K562 (cell line): ENCODE measurements around the gene MAN2A1. TPM values are rescaled to one million over a fixed set of nuclear protein-coding genes. Genes with fewer than 3 reads are reported as not detected.

ENCODE experiments used
- ATAC-seq: fragments of 200-7000 bp; cut with Tn5 transposase; 3 replicates; pipeline ENCODE4 v1.9.1; 2020; ENCODE audit warnings: moderate library complexity
- BruUV-seq: library from RNA; stranded (reverse); fragments of 400-500 nt; replicated peaks from 2 replicates; lab custom pipeline; 2021; lab: Mats Ljungman, UMichigan
- CTCF ChIA-PET: fragments of 300-600 bp; formaldehyde crosslinking; extraction: SDS; loops from one replicate; lab custom pipeline; 2021; ENCODE audit warnings: low intra/inter-chr PET ratio; lab: Yijun Ruan, JAX
- POLR2A ChIA-PET: fragments of 300-600, 350-650 bp; sonication (Branson Sonifier 250); formaldehyde crosslinking; extraction: SDS; loops from one replicate; lab custom pipeline; 2021; ENCODE audit warnings: antibody characterized with exemption, inconsistent platforms; lab: Yijun Ruan, JAX
- DNase-seq, 4 experiments: peaks; one replicate each; pipeline versions ENCODE4 v3.0.0 to v3.0.0-alpha.2; 2011 to 2018; ENCODE audit warnings: low spot score in 3 of 4, mixed read lengths in 3 of 4; ENCODE audit errors: extremely low read depth in 1 of 4
- FAIRE-seq: peaks from 2 replicates; lab custom pipeline; 2011; peaks lifted over from hg19 to GRCh38; lab: Jason Lieb, UNC
- H2AFZ ChIP-seq: 2 replicates; pipeline ENCODE4 v1.6.0; 2011; ENCODE audit warnings: low read depth, low read length, control low read depth, inconsistent platforms
- H3K27ac ChIP-seq: fragments of 200-600 bp; 3 replicates; pipeline ENCODE4 v1.8.0; 2011; ENCODE audit warnings: low read depth, mild to moderate bottlenecking, control low read depth, inconsistent platforms, low read length, moderate library complexity, mixed read lengths; ENCODE audit errors: extremely low read depth
- H3K27me3 ChIP-seq, 2 experiments: fragments of 300-600 bp in 1 of 2; 2 replicates in 1 of 2; 3 replicates in 1 of 2; pipeline versions ENCODE4 v1.6.0 to v1.8.0; 2011; ENCODE audit warnings: inconsistent platforms in 2 of 2, low read length in 2 of 2, mild to moderate bottlenecking in 1 of 2, mixed read lengths in 1 of 2, moderate library complexity in 1 of 2; ENCODE audit not compliant: control insufficient read depth in 2 of 2, insufficient read depth in 2 of 2
- H3K36me3 ChIP-seq: fragments of 300-600 bp; 3 replicates; pipeline ENCODE4 v1.8.0; 2011; ENCODE audit warnings: mild to moderate bottlenecking, low read length, inconsistent platforms; ENCODE audit not compliant: control insufficient read depth, insufficient read depth
- H3K4me1 ChIP-seq, 2 experiments: fragments of 200-600 bp in 1 of 2; replicated peaks in 1 of 2; 2 replicates in 1 of 2; 3 replicates in 1 of 2; pipeline versions ENCODE4 v1.5.1 to v1.8.0; 2011; ENCODE audit warnings: inconsistent platforms in 2 of 2, low read length in 2 of 2, mild to moderate bottlenecking in 1 of 2, mixed read lengths in 1 of 2, moderate library complexity in 1 of 2; ENCODE audit not compliant: control insufficient read depth in 2 of 2, insufficient read depth in 2 of 2
- H3K4me2 ChIP-seq: 2 replicates; pipeline ENCODE4 v1.6.1; 2011; ENCODE audit warnings: low read length, control low read depth, inconsistent platforms, mixed read lengths; ENCODE audit not compliant: insufficient read depth
- H3K4me3 ChIP-seq: fragments of 200-600 bp; sonication (generic), shearing (Covaris generic); 2 replicates; pipeline ENCODE4 v1.5.1; 2016; ENCODE audit warnings: control low read depth, inconsistent platforms
- H3K79me2 ChIP-seq: fragments of 200-600 bp; 3 replicates; pipeline ENCODE4 v1.8.0; 2011; ENCODE audit warnings: low read length, inconsistent platforms; ENCODE audit not compliant: control insufficient read depth, insufficient read depth
- H3K9ac ChIP-seq, 2 experiments: 2 replicates each; pipeline versions ENCODE4 v1.6.0 to v1.6.1; 2011; ENCODE audit warnings: low read depth in 2 of 2, low read length in 2 of 2, control low read depth in 1 of 2, inconsistent platforms in 1 of 2, mild to moderate bottlenecking in 1 of 2, mixed read lengths in 1 of 2; ENCODE audit not compliant: insufficient read depth in 1 of 2
- H3K9me1 ChIP-seq: one replicate; pipeline ENCODE4 v1.6.0; 2011; ENCODE audit warnings: inconsistent platforms, mild to moderate bottlenecking, low read length, moderate library complexity; ENCODE audit not compliant: control insufficient read depth, insufficient read depth
- H3K9me3 ChIP-seq: replicated peaks from 2 replicates; pipeline ENCODE4 v1.5.1; 2011; ENCODE audit warnings: low read depth, low read length, inconsistent platforms; ENCODE audit not compliant: control insufficient read depth, insufficient read depth
- H4K20me1 ChIP-seq: replicated peaks from 2 replicates; pipeline ENCODE4 v1.6.1; 2011; ENCODE audit warnings: low read length, inconsistent platforms, mixed read lengths; ENCODE audit not compliant: control insufficient read depth, insufficient read depth
- AFF1 ChIP-seq, 2 experiments: fragments of 450-650 bp; IDR thresholded peaks; 2 replicates each; pipeline ENCODE4 v1.6.1; 2018; ENCODE audit warnings: mild to moderate bottlenecking in 2 of 2, low read depth in 1 of 2; ENCODE audit not compliant: partially characterized antibody in 2 of 2
- TBL1XR1 ChIP-seq, 2 experiments: IDR thresholded peaks; 2 replicates each; pipeline ENCODE4 v1.6.1; 2012; ENCODE audit warnings: improper control_type of control experiment in 2 of 2, low read length in 2 of 2, mild to moderate bottlenecking in 1 of 2
- WGBS: fragments of 100-300 bp; shearing (Covaris generic); methylation state at CpG from one replicate; pipeline ENCODE4 v1.1.6; 2016; ENCODE audit warnings: low coverage, mixed read lengths; ENCODE audit not compliant: insufficient coverage; ENCODE audit errors: missing lambda C conversion rate; 5-methylcytosine and 5-hydroxymethylcytosine counted together
- in situ Hi-C: fragments of 300-500 bp; cut with MboI; formaldehyde crosslinking; loops from 4 replicates; pipeline ENCODE4 v1.15.0; 2018; ENCODE audit warnings: inconsistent platforms, mixed read lengths
- intact Hi-C: fragments of 100-400 bp; cut with micrococcal nuclease; formaldehyde crosslinking; loops from 2 replicates; pipeline ENCODE4 v1.14.2; 2022
- polyA plus RNA-seq, 8 experiments: library from polyadenylated mRNA; depleted of rRNA in 4 of 8; stranded (reverse) in 5 of 8; unstranded in 3 of 8; fragments of >200 nt; fragmentation: Nextera tagmentation in 2 of 8; fragmentation: Illumina TruSeq in 1 of 8; extraction: Ambion mirVana in 2 of 8; extraction: Trizol in 1 of 8; gene quantifications; 2 replicates each; pipeline versions ENCODE4 v1.2.1 to v1.2.3, GENCODE V29; 2011 to 2014; ENCODE audit warnings: inconsistent platforms in 1 of 8, missing spikeins in 1 of 8
- total RNA-seq, 7 experiments: library from RNA; depleted of rRNA in 6 of 7; stranded (reverse); fragments of >200 nt in 6 of 7; fragmentation: Illumina TruSeq in 2 of 7; extraction: Trizol in 2 of 7; gene quantifications; 2 replicates each; pipeline versions ENCODE4 v1.2.1 to v1.2.3, GENCODE V29; 2011 to 2021; ENCODE audit warnings: low replicate concordance in 1 of 7

MAN2A1 gene
- total and polyA plus RNA-seq, 9 of the 15 experiments (the other 6 are each of a cell fraction or from before 2014, with no cell fraction given): 5.2 to 32.0 (median 19.8) TPM

DNA sequence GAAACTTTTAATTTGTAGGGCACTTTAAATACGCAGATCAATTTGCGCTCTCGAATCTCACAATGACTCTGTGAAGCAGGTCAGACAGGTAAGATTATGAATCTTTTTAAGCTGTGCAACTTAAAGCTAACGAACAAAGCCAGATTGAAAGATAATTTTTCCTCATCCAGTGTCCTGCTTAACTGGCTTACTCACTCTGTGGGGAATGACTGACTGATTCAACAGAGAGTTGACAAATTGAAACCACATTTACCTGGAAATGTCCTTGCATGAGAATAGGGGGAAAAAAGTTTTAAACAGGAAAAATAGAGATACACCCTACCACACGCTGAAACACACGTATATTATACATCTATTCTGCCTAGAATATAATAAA is 187.9 kb downstream of the MAN2A1 start:
- BruUV-seq: no TSS peak
- H4K20me1 ChIP-seq: no peaks in the 10 kb centered on the region
- H2AFZ ChIP-seq: no peak overlapping the region
- H3K9me3 ChIP-seq: no peaks in the 10 kb centered on the region
- no peaks in the 10 kb centered on the region for H3K9me1 ChIP-seq
- CTCF ChIA-PET: no interaction called here
- H3K4me3 ChIP-seq: no peak overlapping the region
- H3K79me2 ChIP-seq: no peaks in the 10 kb centered on the region
- in situ Hi-C loops: no loop called here
- no peak for DNase-seq
- POLR2A ChIA-PET: no interaction called here
- ATAC-seq: no peak
- H3K27ac ChIP-seq: no peak overlapping the region
- intact Hi-C loops: no loop called here
- 19% methylated on average over 6 of the region's 6 CpGs for WGBS
- H3K27me3 ChIP-seq: peaks cover 8 to 21% of the 10 kb centered on the region in 2 experiments; a peak in 3 of 5 replicates
- no peak overlapping the region for H3K9ac ChIP-seq
- H3K36me3 ChIP-seq: no peaks in the 10 kb centered on the region
- no peak for FAIRE-seq
- H3K4me1 ChIP-seq: no peaks in the 10 kb centered on the region
- H3K4me2 ChIP-seq: no peak overlapping the region
- TF ChIP-seq AFF1 (IDR thresholded peaks at IDR 0.05; ENCODE audit: low read depth in 1 of 2, partially characterized antibody in 2 of 2): no peak
- TF ChIP-seq TBL1XR1 (IDR thresholded peaks at IDR 0.05; ENCODE audit: low read length in 2 of 2): no peak
